Psoas muscle (tissue), 8 donors: ENCODE measurements around the gene ZDHHC21. TPM values are rescaled to one million over a fixed set of nuclear protein-coding genes. Genes with fewer than 3 reads are reported as not detected.

Experiments
- ATAC-seq, 4 donors: fragments of 200-7000 bp; cut with Tn5 transposase; one replicate each; pipeline ENCODE4 v1.9.1; 2020; ENCODE audit warnings: moderate library complexity in 3 of 4, mild to moderate bottlenecking in 2 of 4
- DNase-seq, 2 donors: peaks; one replicate each; pipeline ENCODE4 v3.0.0-alpha.2; 2020
- H3K27ac ChIP-seq: fragments of 200-600 bp; one replicate; pipeline ENCODE4 v1.8.0; 2022
- H3K27me3 ChIP-seq, 3 donors: fragments of 200-600 bp in 1 of 3; one replicate each; pipeline versions ENCODE4 v1.6.1 to v1.8.0; 2013 to 2022; ENCODE audit warnings: low read length in 2 of 3, mild to moderate bottlenecking in 2 of 3, moderate library complexity in 1 of 3; ENCODE audit not compliant: insufficient read depth in 3 of 3
- H3K36me3 ChIP-seq, 2 donors: fragments of 200-600 bp in 1 of 2; one replicate each; pipeline versions ENCODE4 v1.6.1 to v1.8.0; 2013 to 2022; ENCODE audit warnings: low read depth in 1 of 2, mild to moderate bottlenecking in 1 of 2, moderate library complexity in 1 of 2; ENCODE audit not compliant: insufficient read depth in 1 of 2
- H3K4me1 ChIP-seq: fragments of 200-600 bp; one replicate; pipeline ENCODE4 v1.8.0; 2022
- H3K4me3 ChIP-seq: fragments of 200-600 bp; one replicate; pipeline ENCODE4 v1.8.0; 2022; ENCODE audit warnings: mild to moderate bottlenecking
- H3K9me3 ChIP-seq: fragments of 200-600 bp; one replicate; pipeline ENCODE4 v1.8.0; 2022
- WGBS, 3 donors: extraction: QIAGEN DNeasy Blood & Tissue Kit; methylation state at CpG; one replicate each; pipeline versions ENCODE4 v1.1.6 to v1.1.7; 2013; 5-methylcytosine and 5-hydroxymethylcytosine counted together
- intact Hi-C, 2 donors: fragments of 100-400 bp; cut with DNase I; formaldehyde crosslinking; loops; one replicate each; pipeline versions ENCODE4 v1.11.0 to v1.14.2; 2022
- polyA plus RNA-seq, 3 donors: library from polyadenylated mRNA; stranded (reverse); fragments of 200-250 nt; gene quantifications; one replicate each; pipeline ENCODE4 v1.2.3, GENCODE V29; 2013
- total RNA-seq, 4 donors: library from RNA; stranded (reverse); fragmentation: NEBNext Ultra II Directional in 2 of 4; extraction: Animal tissue kit (Norgen Biotek cat#: 25700) in 2 of 4; gene quantifications; one replicate each; pipeline versions ENCODE4 v1.2.1 to v1.2.4, GENCODE V29; 2021 to 2023
- TF ChIP-seq, protein P1 (sequence below): fragments of 200-600 bp; IDR thresholded peaks from one replicate; pipeline ENCODE4 v1.8.0; 2022; ENCODE audit warnings: antibody characterized with exemption
- donor health status: healthy with polysubstance abuse.
- donor health status: DM: no; HTN: no; CAD: no; lungs with moderate emphysema.
- donor health status: Bipolar disorder and iron deficiency.
- donor health status: healthy.
- donor health status: DM: yes; HTN: yes; CAD: no.
- donor health status: DM: no; HTN: no; CAD: no.
- donor health status: DM: no; HTN: no; CAD: no.
- donor health status: DM: yes; HTN: yes; CAD: no.

The ZDHHC21 gene
- total and polyA plus RNA-seq, 7 donors: 2.2 to 9.9 (median 5.4) TPM

DNA sequence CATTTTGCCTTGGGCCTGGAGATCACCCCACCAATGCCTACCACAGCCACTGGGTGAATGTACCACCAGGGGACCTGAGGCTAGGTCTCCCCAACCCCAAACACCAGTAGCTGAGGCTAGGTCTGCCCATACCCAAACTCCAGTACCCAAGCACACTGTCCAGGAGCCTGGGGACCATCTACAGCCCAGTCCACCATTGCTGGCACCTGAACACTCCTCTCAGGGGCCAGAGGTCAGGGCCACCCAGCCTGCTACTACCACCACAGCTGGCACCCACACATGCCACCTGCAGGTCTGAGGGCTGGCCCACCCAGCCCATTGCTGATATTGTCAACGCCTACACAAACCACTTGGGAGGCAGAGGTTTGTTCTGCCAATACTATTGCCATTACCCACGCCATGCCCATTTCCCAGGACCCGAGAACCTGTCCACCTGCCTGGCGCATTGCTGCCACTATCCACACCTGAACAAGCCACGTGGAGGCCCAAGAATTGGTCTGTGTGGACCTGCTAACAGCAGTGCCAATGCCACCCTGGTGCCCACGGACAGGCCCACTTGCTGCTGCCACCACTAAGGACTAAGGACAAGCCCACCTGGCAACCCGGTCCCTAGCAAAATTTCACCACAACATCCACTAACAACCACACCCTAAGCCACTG lies 59.2 kb downstream of the ZDHHC21 start:
- Histone ChIP-seq H3K27ac (no peak overlapping the region), H3K4me1 (no peaks in the 10 kb centered on the region), H3K36me3 (peaks cover 0 to 32% of the 10 kb centered on the region in 2 donors), H3K4me3 (no peak overlapping the region), H3K9me3 (no peaks in the 10 kb centered on the region), H3K27me3 (no peaks in the 10 kb centered on the region)
- 96 to 97% (median 96%) methylated on average over 7 of the region's 7 CpGs for WGBS, 3 donors
- TF ChIP-seq, protein P1, sequence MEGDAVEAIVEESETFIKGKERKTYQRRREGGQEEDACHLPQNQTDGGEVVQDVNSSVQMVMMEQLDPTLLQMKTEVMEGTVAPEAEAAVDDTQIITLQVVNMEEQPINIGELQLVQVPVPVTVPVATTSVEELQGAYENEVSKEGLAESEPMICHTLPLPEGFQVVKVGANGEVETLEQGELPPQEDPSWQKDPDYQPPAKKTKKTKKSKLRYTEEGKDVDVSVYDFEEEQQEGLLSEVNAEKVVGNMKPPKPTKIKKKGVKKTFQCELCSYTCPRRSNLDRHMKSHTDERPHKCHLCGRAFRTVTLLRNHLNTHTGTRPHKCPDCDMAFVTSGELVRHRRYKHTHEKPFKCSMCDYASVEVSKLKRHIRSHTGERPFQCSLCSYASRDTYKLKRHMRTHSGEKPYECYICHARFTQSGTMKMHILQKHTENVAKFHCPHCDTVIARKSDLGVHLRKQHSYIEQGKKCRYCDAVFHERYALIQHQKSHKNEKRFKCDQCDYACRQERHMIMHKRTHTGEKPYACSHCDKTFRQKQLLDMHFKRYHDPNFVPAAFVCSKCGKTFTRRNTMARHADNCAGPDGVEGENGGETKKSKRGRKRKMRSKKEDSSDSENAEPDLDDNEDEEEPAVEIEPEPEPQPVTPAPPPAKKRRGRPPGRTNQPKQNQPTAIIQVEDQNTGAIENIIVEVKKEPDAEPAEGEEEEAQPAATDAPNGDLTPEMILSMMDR: no peak
- DNase-seq (peak; percentile 5 to 14), ATAC-seq (no peak)
- intact Hi-C loops: no loop called here

DNA sequence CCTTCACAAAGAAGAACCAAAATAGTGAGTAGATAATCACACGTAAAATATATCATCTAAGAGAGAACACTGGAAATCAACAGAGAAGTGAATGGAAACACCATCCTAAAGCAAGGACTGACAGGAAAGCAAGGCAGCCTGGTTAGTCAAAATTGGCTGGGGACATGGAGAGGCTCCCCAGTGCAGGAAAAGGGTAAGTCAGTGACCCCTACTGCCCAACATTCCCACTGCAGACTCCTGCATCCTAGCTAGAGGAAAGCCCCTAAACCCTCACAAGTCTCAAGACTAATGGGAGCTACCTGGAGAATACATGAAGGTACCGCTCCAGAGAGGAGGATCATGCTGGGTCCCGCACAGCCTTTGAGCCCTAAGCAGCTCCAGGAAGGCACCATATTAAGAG lies 60.1 kb downstream of the ZDHHC21 start:
- H3K4me3 ChIP-seq: no peak overlapping the region
- ATAC-seq: no peak
- DNase-seq: no peak
- H3K9me3 ChIP-seq: no peaks in the 10 kb centered on the region
- intact Hi-C loops: no loop called here
- TF ChIP-seq, protein P1: no peak
- WGBS, 3 donors: 99 to 100% (median 99%) methylated on average over 3 of the region's 3 CpGs
- peaks cover 0 to 34% of the 10 kb centered on the region in 2 donors for H3K36me3 ChIP-seq
- H3K4me1 ChIP-seq: no peaks in the 10 kb centered on the region
- no peak overlapping the region for H3K27ac ChIP-seq
- no peaks in the 10 kb centered on the region for H3K27me3 ChIP-seq

DNA sequence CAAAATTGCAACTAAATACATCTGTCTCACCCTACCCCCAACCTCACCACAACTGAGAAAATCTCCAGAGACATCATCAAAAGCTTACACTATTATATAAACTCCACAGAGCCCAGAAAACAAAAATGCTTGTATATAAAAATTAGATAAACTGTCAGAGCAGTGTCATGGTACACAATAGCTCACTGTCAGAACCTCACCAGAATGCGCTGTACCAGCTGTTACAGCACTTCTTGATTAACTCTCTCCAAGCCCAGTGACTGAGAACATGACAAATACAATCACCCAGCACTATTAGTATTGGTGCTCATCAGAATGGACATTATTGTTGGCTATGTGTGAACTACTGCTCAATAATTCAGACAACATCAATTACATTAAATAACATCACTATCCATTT lies 65.7 kb downstream of the ZDHHC21 start:
- WGBS, 3 donors: 61 to 70% (median 68%) methylated on average over 1 of the region's 1 CpG
- no peak for ATAC-seq
- H3K4me1 ChIP-seq: no peaks in the 10 kb centered on the region

DNA sequence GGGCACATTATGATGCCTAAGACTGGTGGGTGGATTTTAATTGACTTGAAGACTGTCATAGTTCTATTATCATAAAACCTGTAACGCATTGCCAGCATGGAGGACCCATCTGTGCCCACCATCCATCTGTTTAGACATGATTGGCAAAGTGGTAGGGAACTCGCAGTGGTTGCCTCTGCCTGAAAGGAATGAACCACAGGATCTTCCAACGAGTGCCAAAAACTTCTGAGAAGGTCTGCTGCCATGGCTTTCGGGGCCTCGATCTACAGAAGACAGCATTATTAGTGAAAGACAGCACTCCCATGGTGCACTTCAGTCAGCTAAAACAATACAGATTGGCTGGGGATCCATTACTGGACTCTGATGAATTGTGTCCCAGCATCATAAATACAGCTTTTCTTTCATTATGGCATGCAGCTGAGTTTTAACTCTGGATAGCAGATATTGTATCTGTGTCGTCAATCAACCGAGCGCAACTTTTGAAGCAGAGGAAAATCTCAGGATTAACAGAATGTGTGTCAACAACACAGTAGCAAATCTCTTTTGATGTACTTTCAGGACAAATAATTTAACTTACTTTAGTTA lies 74.3 kb downstream of the ZDHHC21 start:
- H3K27ac ChIP-seq: no peak overlapping the region
- intact Hi-C loops: loop anchor here in 1 of 2 donors (5.0 to 10.0 kb wide), 2 partner anchors 148 to 516 kb away; no protein-coding TSS in a partner anchor
- DNase-seq (no peak), ATAC-seq (no peak)
- H3K4me1 ChIP-seq: no peaks in the 10 kb centered on the region
- H3K36me3 ChIP-seq: peaks cover 0 to 16% of the 10 kb centered on the region in 2 donors
- 91 to 93% (median 93%) methylated on average over 8 of the region's 8 CpGs for WGBS, 3 donors
- H3K4me3 ChIP-seq: no peak overlapping the region
- TF ChIP-seq, protein P1: no peak
- no peaks in the 10 kb centered on the region for H3K27me3 ChIP-seq
- H3K9me3 ChIP-seq: no peaks in the 10 kb centered on the region

More for the DNA sequence above, 65.7 kb downstream of the ZDHHC21 start:
- no peak overlapping the region for H3K4me3 ChIP-seq
- DNase-seq: no peak
- no peak overlapping the region for H3K27ac ChIP-seq
- no peaks in the 10 kb centered on the region for H3K9me3 ChIP-seq
- intact Hi-C loops: no loop called here
- no peaks in the 10 kb centered on the region for H3K27me3 ChIP-seq
- TF ChIP-seq, protein P1: no peak
- peaks cover 0 to 27% of the 10 kb centered on the region in 2 donors for H3K36me3 ChIP-seq
